K562 (cell line): ENCODE results near the gene NVL. TPM values are rescaled to one million over a fixed set of nuclear protein-coding genes. Genes with fewer than 3 reads are reported as not detected.

Experiments used
- CHD2 ChIP-seq: IDR thresholded peaks from 2 replicates; pipeline ENCODE4 v1.6.1; 2011; ENCODE audit warnings: low read depth, low read length
- FOXP4 ChIP-seq: sonication (generic); formaldehyde crosslinking; IDR thresholded peaks from 2 replicates; pipeline ENCODE4 v1.8.0; 2022; ENCODE audit warnings: mild to moderate bottlenecking, missing genetic modification reagents, borderline replicate concordance
- KDM5B ChIP-seq: fragments of 200-600 bp; sonication (generic); IDR thresholded peaks from 2 replicates; pipeline ENCODE4 v1.6.1; 2012; ENCODE audit warnings: low read depth, mild to moderate bottlenecking, moderate library complexity, low read length, control low read depth, inconsistent platforms; ENCODE audit not compliant: insufficient replicate concordance
- STAT5A ChIP-seq: IDR thresholded peaks from 2 replicates; pipeline ENCODE4 v1.6.1; 2012; ENCODE audit warnings: low read length, inconsistent platforms, borderline replicate concordance
- TARDBP ChIP-seq: fragments of 450-650 bp; IDR thresholded peaks from 2 replicates; pipeline ENCODE4 v1.6.1; 2016
- TCF15 ChIP-seq: fragments of 250-450 bp; sonication (Bioruptor Pico); IDR thresholded peaks from 2 replicates; pipeline ENCODE4 v1.8.0; 2022; ENCODE audit warnings: moderate library complexity, mild to moderate bottlenecking, inconsistent platforms
- ZBTB9 ChIP-seq: fragments of 450-650 bp; formaldehyde crosslinking; IDR thresholded peaks from 2 replicates; pipeline ENCODE4 v1.4.0; 2020; ENCODE audit warnings: mild to moderate bottlenecking, moderate library complexity
- ZFP91 ChIP-seq: sonication (generic); formaldehyde crosslinking; IDR thresholded peaks from 2 replicates; pipeline ENCODE4 v1.8.0; 2022; ENCODE audit warnings: mild to moderate bottlenecking, missing genetic modification reagents
- ZNF655 ChIP-seq: fragments of 250-450 bp; sonication (Bioruptor Pico); IDR thresholded peaks from 2 replicates; pipeline ENCODE4 v1.5.0; 2021
- ZNF77 ChIP-seq: fragments of 250-450 bp; sonication (Bioruptor Pico); IDR thresholded peaks from 2 replicates; pipeline ENCODE4 v1.5.0; 2020
- polyA plus RNA-seq, 8 experiments: library from polyadenylated mRNA; depleted of rRNA in 4 of 8; stranded (reverse) in 5 of 8; unstranded in 3 of 8; fragments of >200 nt; fragmentation: Nextera tagmentation in 2 of 8; fragmentation: Illumina TruSeq in 1 of 8; extraction: Ambion mirVana in 2 of 8; extraction: Trizol in 1 of 8; gene quantifications; 2 replicates each; pipeline versions ENCODE4 v1.2.1 to v1.2.3, GENCODE V29; 2011 to 2014; ENCODE audit warnings: inconsistent platforms in 1 of 8, missing spikeins in 1 of 8
- total RNA-seq, 7 experiments: library from RNA; depleted of rRNA in 6 of 7; stranded (reverse); fragments of >200 nt in 6 of 7; fragmentation: Illumina TruSeq in 2 of 7; extraction: Trizol in 2 of 7; gene quantifications; 2 replicates each; pipeline versions ENCODE4 v1.2.1 to v1.2.3, GENCODE V29; 2011 to 2021; ENCODE audit warnings: low replicate concordance in 1 of 7

Gene NVL
- total and polyA plus RNA-seq, 9 of the 15 experiments (the other 6 are each of a cell fraction or from before 2014, with no cell fraction given): 32.5 to 86.6 (median 62.9) TPM

- TF ChIP-seq ZFP91: no peak
- no peak for TF ChIP-seq CHD2
- TF ChIP-seq KDM5B: no peak
- TF ChIP-seq TCF15 (CRISPR knock-in tag): no peak
- no peak for TF ChIP-seq ZBTB9 (CRISPR knock-in tag)
- no peak for TF ChIP-seq STAT5A
- no peak for TF ChIP-seq TARDBP
- no peak for TF ChIP-seq FOXP4 (CRISPR knock-in tag)
- TF ChIP-seq ZNF655 (CRISPR knock-in tag): no peak
- no peak for TF ChIP-seq ZNF77 (CRISPR knock-in tag)
Measured at GRCh38 chr1:224238212-224238611, 91.8 kb downstream of the NVL start (continued).
